Caco-2 (cell line): ENCODE measurements around the gene SHMT2. TPM values are rescaled to one million over a fixed set of nuclear protein-coding genes. Genes with fewer than 3 reads are reported as not detected.

ENCODE experiments used
- BruUV-seq: library from RNA; stranded (reverse); fragments of 400-500 nt; replicated peaks from 2 replicates; lab custom pipeline; 2021; lab: Mats Ljungman, UMichigan
- CTCF ChIA-PET: fragments of 300-600 bp; sonication (Branson Sonifier 250); formaldehyde crosslinking; loops from one replicate; lab custom pipeline; 2022; ENCODE audit warnings: antibody characterized with exemption; lab: Charles Lee
- POLR2A ChIA-PET: fragments of 300-600 bp; sonication (Branson Sonifier 250); formaldehyde crosslinking; loops from one replicate; lab custom pipeline; 2022; ENCODE audit warnings: antibody characterized with exemption; lab: Charles Lee
- DNase-seq, 2 experiments: peaks; one replicate each; pipeline versions ENCODE4 v3.0.0 to v3.0.0-alpha.2; 2020 to 2022
- H3K27me3 ChIP-seq: replicated peaks from 2 replicates; pipeline ENCODE4 v1.6.0; 2011; ENCODE audit warnings: low read length; ENCODE audit not compliant: control insufficient read depth, insufficient read depth
- H3K36me3 ChIP-seq: 2 replicates; pipeline ENCODE4 v1.5.1; 2011; ENCODE audit warnings: low read length; ENCODE audit not compliant: control insufficient read depth, insufficient read depth
- H3K4me1 ChIP-seq: fragments of 250-450 bp; sonication (Bioruptor Pico); 2 replicates; pipeline ENCODE4 v1.5.1; 2020; ENCODE audit warnings: mild to moderate bottlenecking
- H3K4me3 ChIP-seq: 2 replicates; pipeline ENCODE4 v1.5.1; 2011; ENCODE audit warnings: low read depth, mild to moderate bottlenecking, control low read depth, low read length
- H3K9me3 ChIP-seq: fragments of 250-450 bp; sonication (Bioruptor Pico); 2 replicates; pipeline ENCODE4 v1.5.1; 2020; ENCODE audit warnings: mild to moderate bottlenecking, moderate library complexity
- H3K27ac Mint-ChIP-seq: one replicate; pipeline ENCODE4 v1.8.0; 2022; ENCODE audit warnings: mixed read lengths; ENCODE audit not compliant: unreplicated experiment
- H3K27me3 Mint-ChIP-seq: one replicate; pipeline ENCODE4 v1.8.0; 2022; ENCODE audit warnings: mixed read lengths; ENCODE audit not compliant: insufficient read depth, unreplicated experiment
- H3K36me3 Mint-ChIP-seq: one replicate; pipeline ENCODE4 v1.8.0; 2022; ENCODE audit warnings: mild to moderate bottlenecking, mixed read lengths; ENCODE audit not compliant: insufficient read depth, unreplicated experiment
- H3K4me1 Mint-ChIP-seq: one replicate; pipeline ENCODE4 v1.8.0; 2022; ENCODE audit warnings: low read depth, mixed read lengths; ENCODE audit not compliant: unreplicated experiment
- H3K4me3 Mint-ChIP-seq: one replicate; pipeline ENCODE4 v1.8.0; 2022; ENCODE audit warnings: mild to moderate bottlenecking, moderate library complexity, mixed read lengths; ENCODE audit not compliant: unreplicated experiment
- H3K9me3 Mint-ChIP-seq: one replicate; pipeline ENCODE4 v1.8.0; 2022; ENCODE audit warnings: mixed read lengths; ENCODE audit not compliant: unreplicated experiment
- intact Hi-C: fragments of 100-400 bp; cut with micrococcal nuclease; formaldehyde crosslinking; loops from one replicate; pipeline ENCODE4 v1.10.0; 2022; ENCODE audit not compliant: unreplicated experiment
- total RNA-seq: library from RNA; stranded (reverse); gene quantifications from 2 replicates; pipeline ENCODE4 v1.2.3, GENCODE V29; 2022
- TF ChIP-seq, protein P1 (sequence below), 2 experiments: fragments of 200-600 bp in 1 of 2; IDR thresholded peaks; 1 replicate in 1 of 2; 2 replicates in 1 of 2; pipeline versions ENCODE4 v1.5.1 to v1.8.0; 2011 to 2022; ENCODE audit warnings: antibody characterized with exemption in 1 of 2, control low read depth in 1 of 2, inconsistent platforms in 1 of 2, low read depth in 1 of 2, low read length in 1 of 2, mild to moderate bottlenecking in 1 of 2, moderate library complexity in 1 of 2; ENCODE audit not compliant: insufficient read depth in 1 of 2, severe bottlenecking in 1 of 2, unreplicated experiment in 1 of 2

Gene SHMT2
- total RNA-seq, 1 experiment from 2014 or later, result 466 TPM

GRCh38 chr12:57258977-57259970, 29.8 kb downstream of the SHMT2 start:
- H3K36me3 ChIP-seq, result no peaks in the 10 kb centered on the region; the same call in 1 of the 2 replicates

DNA sequence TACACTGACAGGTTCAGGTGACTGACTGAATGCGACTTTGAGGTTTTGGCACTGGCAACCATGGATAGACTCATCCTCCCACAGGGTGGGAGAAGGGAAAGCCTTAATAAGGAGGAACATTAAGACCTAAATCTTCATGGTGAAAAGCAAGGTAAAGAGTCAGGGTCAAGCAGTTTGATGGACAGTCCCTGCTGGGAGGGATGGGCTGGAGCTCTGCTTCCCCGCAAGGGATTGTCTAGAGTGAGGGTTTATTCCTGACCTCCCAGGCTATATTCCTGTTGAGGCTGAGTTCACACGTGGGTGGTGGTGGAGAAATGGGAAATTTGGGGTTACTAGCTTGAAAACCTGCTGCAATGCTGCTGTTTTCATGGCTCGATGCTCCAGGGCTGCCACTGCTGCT, 30.9 kb downstream of the SHMT2 start:
- Mint-ChIP-seq H3K27me3 (no peaks in the 10 kb centered on the region), H3K4me3 (no peak overlapping the region), H3K27ac (no peak overlapping the region), H3K9me3 (no peaks in the 10 kb centered on the region), H3K4me1 (no peaks in the 10 kb centered on the region), H3K36me3 (peaks cover 4% of the 10 kb centered on the region)
- Histone ChIP-seq H3K4me1 (no peaks in the 10 kb centered on the region), H3K27me3 (no peaks in the 10 kb centered on the region), H3K9me3 (no peaks in the 10 kb centered on the region), H3K36me3 (no peaks in the 10 kb centered on the region; the same call in 1 of the 2 replicates), H3K4me3 (no peak overlapping the region)
- CTCF ChIA-PET, result interaction anchor here (1.4 kb wide), 1 partner anchor 192 kb away, joined by 3 read pairs; no protein-coding TSS in a partner anchor
- no peak for DNase-seq
- TF ChIP-seq, protein P1, sequence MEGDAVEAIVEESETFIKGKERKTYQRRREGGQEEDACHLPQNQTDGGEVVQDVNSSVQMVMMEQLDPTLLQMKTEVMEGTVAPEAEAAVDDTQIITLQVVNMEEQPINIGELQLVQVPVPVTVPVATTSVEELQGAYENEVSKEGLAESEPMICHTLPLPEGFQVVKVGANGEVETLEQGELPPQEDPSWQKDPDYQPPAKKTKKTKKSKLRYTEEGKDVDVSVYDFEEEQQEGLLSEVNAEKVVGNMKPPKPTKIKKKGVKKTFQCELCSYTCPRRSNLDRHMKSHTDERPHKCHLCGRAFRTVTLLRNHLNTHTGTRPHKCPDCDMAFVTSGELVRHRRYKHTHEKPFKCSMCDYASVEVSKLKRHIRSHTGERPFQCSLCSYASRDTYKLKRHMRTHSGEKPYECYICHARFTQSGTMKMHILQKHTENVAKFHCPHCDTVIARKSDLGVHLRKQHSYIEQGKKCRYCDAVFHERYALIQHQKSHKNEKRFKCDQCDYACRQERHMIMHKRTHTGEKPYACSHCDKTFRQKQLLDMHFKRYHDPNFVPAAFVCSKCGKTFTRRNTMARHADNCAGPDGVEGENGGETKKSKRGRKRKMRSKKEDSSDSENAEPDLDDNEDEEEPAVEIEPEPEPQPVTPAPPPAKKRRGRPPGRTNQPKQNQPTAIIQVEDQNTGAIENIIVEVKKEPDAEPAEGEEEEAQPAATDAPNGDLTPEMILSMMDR (IDR thresholded peaks at IDR 0.05; ENCODE audit: insufficient read depth in 1 of 2, low read depth in 1 of 2, low read length in 1 of 2, severe bottlenecking in 1 of 2, unreplicated experiment in 1 of 2), result no peak
- intact Hi-C loops, result no loop called here
- BruUV-seq, result no TSS peak
- POLR2A ChIA-PET, result interaction anchor here (0.6 kb wide), 1 partner anchor 9 kb away, joined by 3 read pairs; the partner anchor contains the start of gene STAC3

More at GRCh38 chr12:57258977-57259970, 29.8 kb downstream of the SHMT2 start:
- Mint-ChIP-seq H3K4me1 (no peaks in the 10 kb centered on the region), H3K9me3 (no peaks in the 10 kb centered on the region), H3K4me3 (no peak overlapping the region), H3K27me3 (no peaks in the 10 kb centered on the region), H3K36me3 (peaks cover 4% of the 10 kb centered on the region), H3K27ac (no peak overlapping the region)
- intact Hi-C loops, result no loop called here
- ChIA-PET CTCF (no interaction called here), POLR2A (interaction anchor here (0.6 kb wide), 1 partner anchor 8 kb away, joined by 3 read pairs; the partner anchor contains the start of gene STAC3)
- BruUV-seq, result no TSS peak
- DNase-seq, result no peak
- Histone ChIP-seq H3K27me3 (no peaks in the 10 kb centered on the region), H3K9me3 (no peaks in the 10 kb centered on the region), H3K4me1 (no peaks in the 10 kb centered on the region), H3K4me3 (no peak overlapping the region)
- TF ChIP-seq, protein P1 (IDR thresholded peaks at IDR 0.05; ENCODE audit: insufficient read depth in 1 of 2, low read depth in 1 of 2, low read length in 1 of 2, severe bottlenecking in 1 of 2, unreplicated experiment in 1 of 2), result no peak

DNA sequence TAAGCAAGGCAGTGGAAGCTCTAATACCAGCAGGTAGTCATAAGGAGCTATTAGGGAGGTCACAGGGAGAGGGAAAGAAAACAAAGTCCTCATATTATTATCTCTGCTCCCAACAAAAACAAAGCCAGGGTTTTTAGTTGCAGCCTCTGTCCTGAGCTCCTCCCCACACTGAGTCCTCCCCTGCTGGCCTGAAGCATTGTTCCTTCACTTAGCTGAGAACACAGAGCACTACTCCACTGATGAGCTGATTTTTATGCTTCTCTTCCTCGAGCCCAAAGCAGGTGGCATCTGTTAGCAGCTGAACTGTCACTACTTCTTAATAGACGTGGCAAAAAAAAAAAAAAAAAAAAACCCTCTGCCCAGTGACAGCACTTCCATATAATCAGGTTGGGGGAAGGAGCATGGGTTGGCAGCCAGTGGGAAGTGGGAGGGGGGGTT, 31.9 kb downstream of the SHMT2 start:
- TF ChIP-seq, protein P1 (IDR thresholded peaks at IDR 0.05; ENCODE audit: insufficient read depth in 1 of 2, low read depth in 1 of 2, low read length in 1 of 2, severe bottlenecking in 1 of 2, unreplicated experiment in 1 of 2), result no peak
- H3K27me3 Mint-ChIP-seq, result no peaks in the 10 kb centered on the region
- DNase-seq, result no peak
- H3K9me3 Mint-ChIP-seq, result no peaks in the 10 kb centered on the region
- CTCF ChIA-PET, result interaction anchor here (0.7 to 1.4 kb wide), 3 partner anchors 19 to 291 kb away, joined by 3 to 4 read pairs (median 3); no protein-coding TSS in a partner anchor
- no peaks in the 10 kb centered on the region for H3K4me1 ChIP-seq
- intact Hi-C loops, result no loop called here
- no peaks in the 10 kb centered on the region for H3K4me1 Mint-ChIP-seq
- no peaks in the 10 kb centered on the region for H3K36me3 Mint-ChIP-seq
- H3K4me3 Mint-ChIP-seq, result no peak overlapping the region
- no peaks in the 10 kb centered on the region for H3K9me3 ChIP-seq
- BruUV-seq, result no TSS peak
- POLR2A ChIA-PET, result interaction anchor here (0.9 kb wide), 1 partner anchor 32 kb away, joined by 6 read pairs; the partner anchor contains the start of gene SHMT2
- no peak overlapping the region for H3K4me3 ChIP-seq
- H3K36me3 ChIP-seq, result no peaks in the 10 kb centered on the region; the same call in 1 of the 2 replicates
- no peaks in the 10 kb centered on the region for H3K27me3 ChIP-seq
- no peak overlapping the region for H3K27ac Mint-ChIP-seq
